ENCODE results near the gene ACBD4.

DNA sequence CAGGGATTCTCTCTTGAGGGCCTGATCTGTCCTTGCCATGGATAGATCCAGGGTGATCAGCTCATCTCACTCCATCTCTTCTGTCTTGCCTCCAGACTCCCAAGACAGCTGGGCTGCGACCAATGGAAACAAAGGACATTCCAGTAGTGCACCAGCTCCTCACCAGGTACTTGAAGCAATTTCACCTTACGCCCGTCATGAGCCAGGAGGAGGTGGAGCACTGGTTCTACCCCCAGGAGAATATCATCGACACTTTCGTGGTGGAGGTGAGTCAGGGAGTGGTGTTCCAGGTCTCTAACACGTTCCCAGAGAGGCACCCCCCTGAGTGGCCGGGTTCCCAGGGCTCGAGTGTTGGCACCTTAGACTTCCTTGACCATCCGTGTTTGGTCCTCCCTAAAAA is 32.6 kb upstream of the ACBD4 start:
- TF ChIP-seq, protein P1, sequence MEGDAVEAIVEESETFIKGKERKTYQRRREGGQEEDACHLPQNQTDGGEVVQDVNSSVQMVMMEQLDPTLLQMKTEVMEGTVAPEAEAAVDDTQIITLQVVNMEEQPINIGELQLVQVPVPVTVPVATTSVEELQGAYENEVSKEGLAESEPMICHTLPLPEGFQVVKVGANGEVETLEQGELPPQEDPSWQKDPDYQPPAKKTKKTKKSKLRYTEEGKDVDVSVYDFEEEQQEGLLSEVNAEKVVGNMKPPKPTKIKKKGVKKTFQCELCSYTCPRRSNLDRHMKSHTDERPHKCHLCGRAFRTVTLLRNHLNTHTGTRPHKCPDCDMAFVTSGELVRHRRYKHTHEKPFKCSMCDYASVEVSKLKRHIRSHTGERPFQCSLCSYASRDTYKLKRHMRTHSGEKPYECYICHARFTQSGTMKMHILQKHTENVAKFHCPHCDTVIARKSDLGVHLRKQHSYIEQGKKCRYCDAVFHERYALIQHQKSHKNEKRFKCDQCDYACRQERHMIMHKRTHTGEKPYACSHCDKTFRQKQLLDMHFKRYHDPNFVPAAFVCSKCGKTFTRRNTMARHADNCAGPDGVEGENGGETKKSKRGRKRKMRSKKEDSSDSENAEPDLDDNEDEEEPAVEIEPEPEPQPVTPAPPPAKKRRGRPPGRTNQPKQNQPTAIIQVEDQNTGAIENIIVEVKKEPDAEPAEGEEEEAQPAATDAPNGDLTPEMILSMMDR (IDR thresholded peaks at IDR 0.05; ENCODE audit: poor library complexity): no peak
- TF ChIP-seq EZH2phosphoT487 (IDR thresholded peaks at IDR 0.05; ENCODE audit: low read depth, severe bottlenecking, unreplicated experiment): no peak
